HG02943 (cell line): ENCODE results near the gene FGA.

Source experiments
- ATAC-seq: cut with Tn5 transposase; IDR thresholded peaks from one replicate; pipeline ENCODE4 v1.9.1; 2021; ENCODE audit warnings: mild to moderate bottlenecking, low read depth, moderate library complexity; ENCODE audit not compliant: unreplicated experiment

Gene FGA

DNA sequence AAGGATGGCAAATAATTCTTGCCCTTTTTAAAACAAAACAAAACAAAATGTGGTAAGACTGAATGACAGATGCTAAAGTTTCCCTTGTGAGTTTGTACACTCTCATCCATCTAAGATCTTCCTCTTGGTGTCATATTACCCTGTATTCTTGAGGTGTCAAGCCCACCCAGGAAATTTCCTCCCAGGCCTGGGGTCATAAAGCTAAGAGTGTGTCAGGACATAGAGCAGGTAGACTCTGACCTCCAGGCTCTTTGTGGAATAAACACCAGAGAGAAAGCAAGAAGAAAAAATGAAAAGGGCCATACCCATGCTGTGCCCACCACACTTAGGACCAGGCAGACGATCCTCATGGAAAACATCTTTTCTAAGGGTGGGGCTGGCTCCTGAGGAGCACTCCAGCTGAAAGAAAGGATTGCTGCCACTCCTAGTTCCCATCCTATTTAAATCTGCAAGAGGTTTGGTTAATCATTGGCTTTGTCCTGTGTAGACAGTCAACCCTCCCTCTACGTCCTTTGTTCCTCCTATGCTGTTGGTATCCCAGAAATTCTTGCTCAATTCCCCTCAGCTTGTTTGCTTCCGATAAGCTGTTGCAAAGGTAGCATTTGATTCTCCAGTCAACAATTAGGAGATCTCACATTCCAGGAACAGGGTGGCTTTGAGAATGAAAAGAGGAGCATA is at the start of gene FGA:
Gene FGA, minus strand, starts transcription at position 414 of the 678 bp plus-strand sequence. Its CDS starts 55 bp downstream, at position 359.
- no peak for ATAC-seq

DNA sequence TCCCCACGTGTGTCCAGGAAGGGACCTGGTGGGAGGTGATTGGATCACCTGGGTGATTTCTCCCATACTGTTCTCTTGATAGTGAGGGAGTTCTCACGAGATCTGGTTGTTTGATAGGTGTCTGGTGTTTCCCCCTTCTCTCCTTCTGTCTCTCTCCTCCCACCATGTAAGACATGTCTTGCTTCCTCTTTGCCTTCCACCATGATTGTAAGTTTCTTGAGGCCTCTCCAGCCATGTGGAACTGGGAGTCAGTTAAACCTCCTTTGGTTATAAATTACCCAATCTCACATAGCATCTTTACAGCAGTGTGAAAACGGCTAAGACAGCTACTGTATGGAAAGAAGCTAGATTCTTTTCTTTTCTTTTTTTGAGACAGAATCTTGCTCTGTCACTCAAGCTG is 43.5 kb upstream of the FGA start:
- no peak for ATAC-seq

DNA sequence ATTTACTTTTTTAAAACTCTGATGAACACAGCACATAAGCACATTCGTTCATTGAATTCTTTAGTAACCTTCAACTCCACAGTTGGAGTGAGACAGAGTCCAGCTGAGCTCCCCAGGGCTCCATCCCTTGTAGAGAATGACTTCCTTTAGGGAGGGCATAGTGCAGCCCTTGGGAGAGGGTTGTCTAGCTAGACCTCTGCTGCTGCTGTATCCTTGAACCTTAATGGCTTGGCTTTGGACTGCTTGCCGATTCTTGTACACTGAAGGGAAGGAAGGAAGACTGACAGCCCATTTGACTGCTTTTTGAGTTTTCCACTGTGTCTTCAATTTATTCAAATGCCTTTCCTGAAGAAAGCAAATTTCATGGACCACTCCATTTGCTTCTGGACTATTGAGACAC is 41.3 kb upstream of the FGA start:
- no peak for ATAC-seq

DNA sequence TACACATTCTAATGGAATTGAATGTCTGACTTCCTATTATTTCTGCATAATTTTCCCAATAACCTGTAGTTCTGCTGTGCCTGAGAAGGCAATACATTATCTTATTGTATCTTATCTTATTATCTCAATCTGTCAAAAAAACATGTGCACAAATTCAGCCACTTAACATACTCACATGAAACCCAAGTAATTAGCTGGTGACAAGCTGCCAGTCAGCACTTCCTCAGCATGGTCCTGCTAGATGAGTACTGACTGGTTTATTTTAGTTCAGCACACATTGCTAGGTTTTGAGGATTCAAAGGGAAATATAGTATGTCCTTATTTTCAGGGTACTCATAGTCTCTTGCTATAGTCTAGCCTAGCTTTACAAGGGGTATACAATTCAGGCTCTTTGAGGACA is 39.8 kb upstream of the FGA start:
- ATAC-seq: no peak

DNA sequence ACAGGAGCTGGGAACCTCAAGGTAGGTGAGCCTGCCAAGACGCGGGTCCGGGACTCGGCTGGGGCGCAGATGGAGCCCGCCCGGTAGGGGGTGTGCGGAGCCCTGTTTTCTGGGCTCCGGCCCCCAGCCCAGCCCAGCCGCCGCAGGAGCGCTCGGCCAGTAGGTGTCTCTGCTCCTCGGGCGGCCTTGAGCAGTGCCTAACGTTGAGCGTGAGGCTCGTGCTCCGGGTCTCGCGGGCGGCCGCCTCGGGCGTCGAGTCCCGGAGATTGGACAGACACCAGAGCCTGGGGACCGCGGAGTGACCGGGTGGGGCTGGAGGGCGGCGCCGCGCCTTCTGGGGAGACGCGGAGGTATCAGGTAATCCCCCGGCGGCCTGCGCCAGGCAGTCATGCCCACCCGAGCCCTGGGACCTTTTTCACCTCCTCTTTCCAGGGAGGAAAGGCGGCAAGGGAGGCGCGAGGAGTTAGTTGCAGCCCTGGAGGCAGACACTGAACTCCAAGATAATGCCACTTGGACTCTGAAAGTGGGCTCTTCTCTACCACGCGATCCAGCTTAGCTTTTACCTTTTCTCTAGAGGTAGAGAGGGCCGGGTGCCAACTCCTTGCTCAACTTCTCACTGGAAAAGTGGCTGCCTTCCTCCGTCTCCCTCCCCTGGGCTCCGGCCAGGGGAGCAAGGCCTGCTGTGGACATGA is 36.4 kb upstream of the FGA start:
- ATAC-seq: peak; percentile 97

DNA sequence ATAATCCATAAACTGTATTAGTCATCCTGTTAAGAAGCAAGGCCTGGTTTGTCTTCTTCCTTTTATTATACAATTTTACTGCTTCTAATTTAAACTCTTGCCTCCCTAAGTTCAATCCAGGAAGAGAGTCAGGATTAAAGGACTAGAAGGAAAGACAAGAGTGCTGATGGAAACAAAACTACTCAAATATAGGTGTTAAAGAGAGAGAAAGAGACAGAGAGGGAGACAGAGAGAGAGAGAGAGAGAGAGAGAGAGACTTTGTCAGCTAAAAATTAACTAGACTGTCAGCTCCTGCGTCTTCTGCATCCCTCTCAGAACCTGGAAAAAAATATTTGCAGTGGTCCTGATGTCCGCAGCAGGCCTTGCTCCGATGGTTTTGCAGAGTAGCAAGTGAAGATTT is 35.4 kb upstream of the FGA start:
- no peak for ATAC-seq

DNA sequence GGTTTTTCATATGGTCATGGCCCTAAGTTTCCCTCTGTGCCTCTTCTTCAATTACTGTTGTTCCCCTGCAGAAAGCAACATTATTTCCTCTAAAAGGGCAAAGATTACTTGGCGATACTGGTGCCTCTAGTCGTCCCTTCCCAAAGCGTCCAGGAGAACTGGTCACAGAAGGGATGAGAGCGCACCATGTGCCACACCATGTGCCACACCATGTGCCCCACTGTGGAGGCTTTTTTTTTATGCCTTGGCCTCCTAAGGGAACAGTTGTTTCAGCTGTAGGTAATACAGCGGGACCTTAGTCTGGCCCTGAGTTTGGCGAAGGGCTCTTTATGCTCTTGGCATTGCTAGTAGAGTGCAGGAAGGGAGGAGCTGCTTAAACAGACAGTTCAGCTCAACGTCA is 33.5 kb upstream of the FGA start:
- no peak for ATAC-seq

DNA sequence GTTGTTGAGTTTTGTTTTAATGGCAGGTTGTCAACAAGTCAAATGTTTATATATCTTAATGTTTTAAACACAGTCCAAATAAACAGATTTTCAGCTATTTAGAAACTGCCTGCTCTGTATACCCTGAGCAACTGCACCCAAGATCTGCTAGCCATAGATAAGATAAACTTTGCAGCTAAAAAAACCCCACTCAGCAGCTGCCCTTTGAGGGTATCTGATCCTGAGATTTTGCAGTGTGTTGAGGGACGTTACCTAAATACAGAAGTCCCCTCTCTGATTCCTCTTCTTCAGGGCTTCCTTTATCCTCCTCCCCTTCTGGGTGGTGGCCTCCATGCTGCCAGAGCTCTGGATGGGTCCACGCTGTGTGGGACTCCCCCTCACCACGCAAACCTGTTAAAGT is 32.9 kb upstream of the FGA start:
- ATAC-seq: no peak

DNA sequence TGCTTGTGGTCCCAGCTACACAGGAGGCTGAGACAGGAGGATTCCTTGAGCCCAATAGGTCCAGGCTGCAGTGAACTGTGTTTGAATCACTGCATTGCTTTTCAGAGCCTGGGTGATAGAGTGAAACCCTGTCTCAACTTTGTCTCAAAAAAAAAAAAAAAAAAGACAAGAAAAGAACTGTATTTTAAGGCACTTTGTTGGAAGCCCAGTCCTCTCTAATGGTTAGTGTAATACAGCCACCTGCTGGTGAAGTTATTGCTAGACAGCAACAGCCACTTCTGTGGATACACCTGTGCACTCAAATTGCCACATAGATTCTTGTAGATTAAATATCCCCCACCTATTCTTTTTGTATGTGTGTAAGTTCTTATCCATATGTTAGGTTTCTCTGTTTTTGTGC is 32.1 kb upstream of the FGA start:
- no peak for ATAC-seq

DNA sequence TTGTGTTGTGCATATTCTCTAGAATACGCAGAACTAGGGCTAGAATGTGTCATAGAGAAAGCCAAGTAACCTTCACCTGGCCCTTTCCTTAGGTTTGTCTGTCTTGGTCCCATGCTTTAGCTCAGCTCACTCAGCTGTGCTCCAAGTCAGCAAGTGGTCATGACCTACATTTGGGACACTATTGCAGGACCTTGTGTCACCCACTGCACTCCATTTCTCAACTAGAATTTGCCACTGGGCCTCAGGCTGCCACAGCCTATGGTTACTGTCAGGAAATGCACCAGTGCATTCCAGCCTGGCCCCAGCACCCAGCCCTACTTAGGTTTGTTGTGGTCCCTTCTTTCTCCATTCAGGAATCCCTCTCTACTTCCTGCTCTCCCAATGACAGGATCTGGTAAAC is 29.6 kb upstream of the FGA start:
- no peak for ATAC-seq

DNA sequence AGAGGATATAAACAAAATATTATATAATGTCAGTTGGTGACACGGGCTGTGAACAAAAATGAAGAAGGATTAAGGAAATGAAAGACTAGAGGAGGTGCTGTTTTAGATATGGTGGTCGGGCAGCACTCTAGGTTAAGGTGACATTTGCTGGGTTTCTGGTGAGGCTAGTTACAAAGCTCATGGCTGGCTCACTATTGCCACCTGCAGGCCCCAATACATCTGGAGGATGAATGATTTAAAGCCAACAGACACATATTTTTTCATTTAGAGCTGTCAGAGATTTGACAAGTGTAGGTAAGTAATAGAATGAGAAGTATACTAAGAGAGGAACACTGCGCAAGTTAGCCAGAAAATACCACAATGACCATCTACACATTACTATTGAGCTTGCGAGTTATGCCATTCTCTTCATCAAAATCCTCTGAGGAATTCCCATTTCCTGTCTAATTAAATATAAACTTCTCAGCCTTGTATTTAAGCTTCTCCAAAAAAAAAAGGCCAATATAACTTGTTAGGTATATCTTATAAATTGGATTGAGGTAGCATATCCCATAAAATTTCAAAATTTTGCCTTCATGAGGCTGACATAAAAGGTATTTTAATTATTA is 28.3 kb upstream of the FGA start:
- ATAC-seq: peak; percentile 80

DNA sequence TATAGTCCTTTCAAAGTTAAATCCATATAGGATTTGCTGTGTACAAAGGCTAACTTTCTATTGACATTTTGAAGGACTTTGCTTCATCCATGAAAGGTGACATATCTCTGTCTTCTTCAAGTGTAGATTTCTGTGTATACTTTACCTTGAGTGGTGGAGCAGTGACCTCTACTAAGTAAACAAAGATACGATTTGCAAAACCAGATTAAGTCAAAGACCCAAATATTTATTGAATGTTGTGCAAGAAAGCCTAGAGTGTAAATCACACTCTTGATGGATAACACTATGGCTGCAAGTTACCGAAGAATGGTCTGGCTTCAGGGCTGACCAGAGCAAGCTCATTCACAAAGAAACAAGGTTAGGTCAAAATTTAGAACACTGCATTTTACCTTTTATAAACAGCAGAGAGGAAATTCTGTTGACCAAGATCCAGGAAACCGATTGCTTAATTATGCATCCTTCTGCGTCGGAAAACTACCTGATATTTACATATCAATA is 27.3 kb upstream of the FGA start:
- no peak for ATAC-seq

DNA sequence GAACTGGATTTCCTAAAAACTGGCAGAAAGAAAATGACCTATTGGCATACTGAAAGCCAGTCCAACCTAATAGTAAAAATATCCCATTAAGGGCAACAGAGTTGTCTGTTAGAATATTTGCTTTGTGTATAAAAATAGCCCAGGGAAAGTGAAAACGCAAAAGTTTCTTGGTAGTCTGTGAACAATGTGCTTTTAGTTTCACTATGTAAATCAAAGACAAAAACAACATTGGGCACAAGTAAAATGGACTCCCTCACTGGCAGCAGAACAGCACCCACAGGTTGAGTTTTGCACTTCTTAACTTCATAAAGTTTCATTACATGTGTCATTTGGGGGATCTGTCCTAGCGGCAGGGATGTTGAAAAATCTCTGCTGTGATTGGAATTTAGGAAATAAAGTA is 26.2 kb upstream of the FGA start:
- peak; percentile 91 for ATAC-seq

DNA sequence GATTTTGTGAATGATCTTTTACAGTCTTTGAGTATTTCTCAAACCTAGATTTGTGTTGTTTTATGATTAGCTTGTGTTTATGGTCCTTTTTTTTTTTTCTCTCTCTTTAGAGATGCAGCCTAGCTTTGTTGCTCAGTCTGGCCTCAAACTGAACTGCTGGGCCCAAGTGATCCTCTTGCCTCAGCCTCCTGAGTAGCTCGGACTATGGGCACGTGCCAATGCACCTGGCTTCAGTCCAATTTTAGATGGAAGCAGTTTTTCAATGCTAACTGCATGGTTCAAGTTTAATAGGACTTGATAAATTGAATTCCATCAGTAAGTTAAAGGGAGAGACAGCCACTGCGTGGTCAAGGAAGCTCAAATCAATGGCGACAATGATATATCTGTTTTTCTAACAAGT is 25.7 kb upstream of the FGA start:
- ATAC-seq: no peak

DNA sequence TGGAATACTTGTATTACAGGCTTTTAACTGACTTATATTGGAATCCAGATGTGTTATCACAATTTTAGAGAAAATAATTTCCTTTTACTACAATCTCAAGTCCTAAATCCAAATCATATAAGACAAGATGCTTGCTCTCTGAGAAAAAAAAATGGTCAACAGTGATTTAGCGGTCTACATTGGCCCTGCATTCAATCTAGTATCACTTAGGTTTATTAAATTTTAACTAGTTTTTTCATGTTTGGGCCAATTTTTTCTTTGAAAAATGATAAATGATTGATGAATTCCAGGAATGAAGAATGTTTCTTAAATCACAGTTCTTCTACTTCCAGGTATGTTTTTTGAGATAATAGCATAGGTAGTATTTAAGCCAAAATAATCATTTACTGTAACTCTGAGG is 24.7 kb upstream of the FGA start:
- ATAC-seq: no peak

DNA sequence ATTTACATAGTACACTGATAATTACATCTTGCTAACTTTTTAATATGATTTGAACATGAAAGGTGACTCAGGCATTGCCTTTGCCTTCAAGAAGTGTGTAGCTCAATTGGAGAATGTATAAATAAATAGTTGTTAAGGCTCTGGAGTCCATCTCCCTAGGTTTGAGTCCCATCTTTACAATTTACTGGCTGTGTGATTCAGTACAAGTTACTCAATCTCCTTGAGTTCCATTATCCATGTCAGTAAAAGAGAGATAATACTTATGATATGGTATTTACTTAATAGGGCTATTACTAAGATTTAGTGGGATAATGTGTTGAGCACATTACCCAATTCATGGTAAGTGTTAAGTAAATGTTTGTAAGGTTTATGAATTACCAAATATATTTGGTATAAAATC is 23.8 kb upstream of the FGA start:
- ATAC-seq: no peak

DNA sequence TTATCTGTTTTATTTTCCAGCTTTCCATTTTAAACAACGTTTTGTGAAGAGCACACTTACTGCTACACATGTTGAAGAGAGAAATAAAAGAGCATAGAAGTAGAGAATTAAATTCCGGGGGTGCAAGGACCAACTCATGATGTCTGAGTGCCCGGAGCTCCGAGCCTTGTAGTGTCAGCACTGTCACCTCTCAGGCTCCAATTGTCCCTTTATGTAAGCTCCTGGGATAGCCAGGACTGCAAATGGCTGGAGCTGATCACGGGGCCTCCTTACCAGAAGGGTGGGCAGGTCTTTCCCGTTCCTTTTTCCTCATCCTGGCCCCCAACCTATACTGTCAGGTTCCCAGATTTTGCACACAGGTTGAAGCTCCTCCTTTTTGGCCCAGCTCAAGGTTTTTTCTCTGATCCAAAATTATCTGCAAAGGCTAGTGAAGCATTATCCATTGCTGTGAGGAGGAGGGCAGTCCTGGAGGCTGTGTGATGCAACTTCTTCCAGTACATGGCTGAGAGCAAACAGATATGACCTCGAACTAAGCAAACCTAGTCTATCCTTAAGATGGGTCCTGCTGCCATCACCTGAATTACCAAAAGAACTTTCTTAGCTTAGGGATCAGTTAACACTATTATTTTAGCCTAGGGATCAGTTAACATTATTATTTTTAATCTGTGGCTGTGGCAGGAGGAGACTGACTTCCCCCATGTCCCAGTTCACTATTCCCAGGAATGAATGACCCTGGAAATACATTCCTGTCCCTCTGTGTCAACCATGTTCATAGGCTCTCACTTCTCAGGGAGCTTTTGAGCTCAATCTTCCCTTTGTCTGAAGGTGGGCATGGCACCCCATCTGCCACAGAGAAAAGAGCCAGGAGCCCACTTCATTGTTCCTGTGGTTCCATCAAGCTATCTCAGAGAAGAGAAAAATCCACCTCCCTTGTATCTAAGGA is 22.2 kb upstream of the FGA start, which contains the start of gene FGG:
Gene FGG, minus strand, starts transcription at position 185 of the 943 bp plus-strand sequence. Its CDS starts 47 bp downstream, at position 138.
- no peak for ATAC-seq

DNA sequence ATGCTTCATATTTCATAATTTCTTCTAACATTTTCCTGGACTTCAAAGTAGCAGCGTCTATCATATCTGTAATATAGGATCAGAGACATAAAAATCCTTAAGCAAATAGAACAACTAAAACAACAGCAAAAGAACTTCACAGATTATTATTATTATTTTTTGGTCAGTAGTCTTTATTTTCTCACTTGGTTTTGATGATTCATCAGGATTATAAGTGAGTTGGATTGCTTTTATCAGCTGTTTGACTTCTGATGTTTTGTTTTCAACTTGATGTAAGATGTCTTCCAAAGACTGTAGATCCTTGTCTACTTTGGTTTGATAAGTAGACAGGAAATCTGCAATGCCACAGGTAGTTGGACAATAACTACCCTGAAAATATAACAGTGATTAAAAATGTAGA is 21.3 kb upstream of the FGA start:
- ATAC-seq: no peak

DNA sequence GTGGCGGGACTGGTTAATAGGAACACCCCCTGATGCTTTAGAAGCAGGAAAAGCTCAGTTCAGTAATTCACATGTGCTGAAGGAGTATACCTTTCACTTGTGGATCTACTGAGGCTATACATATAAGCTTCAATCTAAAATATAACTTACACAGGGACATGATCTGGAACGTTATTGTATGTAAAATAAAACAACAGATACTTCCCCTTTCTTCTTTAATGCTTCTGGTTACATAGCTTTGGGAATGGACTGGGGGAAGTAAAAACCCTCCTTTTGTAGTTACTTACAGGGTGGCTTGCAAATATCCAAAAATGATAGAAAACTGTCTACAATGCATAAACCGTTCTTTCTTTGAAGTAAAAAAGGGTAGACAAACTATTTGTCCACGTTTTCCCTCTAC is 20.0 kb upstream of the FGA start:
- no peak for ATAC-seq

DNA sequence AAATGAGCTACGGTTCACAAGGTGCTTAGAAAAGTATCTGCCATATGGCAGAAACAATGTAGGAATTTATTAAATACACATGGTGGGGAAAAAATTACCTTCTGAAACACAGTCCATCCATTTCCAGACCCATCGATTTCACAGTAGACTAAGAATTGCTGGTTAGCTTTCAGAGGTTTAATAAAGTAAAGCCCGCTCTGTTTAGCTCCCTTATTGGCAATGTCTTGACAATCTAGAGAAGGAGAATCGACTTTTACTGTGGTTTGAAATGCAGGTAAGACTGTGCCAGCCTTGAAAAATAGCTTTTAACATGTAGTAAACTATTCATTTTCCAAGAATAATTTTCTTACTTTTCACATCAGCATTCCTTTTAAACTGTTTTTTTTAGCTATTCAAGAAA is 19.0 kb upstream of the FGA start:
- ATAC-seq: no peak
